HepG2 (cell line): ENCODE results near the gene ANO1. TPM values are rescaled to one million over a fixed set of nuclear protein-coding genes. Genes with fewer than 3 reads are reported as not detected.
A peak's percentile ranks its signal among the peaks of the same experiment; 100 is the strongest.

Experiments
- ATF7 ChIP-seq, 2 experiments: fragments of 450-650 bp in 1 of 2; sonication (generic) in 1 of 2; formaldehyde crosslinking in 1 of 2; IDR thresholded peaks; 2 replicates each; pipeline versions ENCODE4 v1.4.0 to v1.6.1; 2016 to 2020; ENCODE audit warnings: antibody characterized with exemption in 1 of 2, mild to moderate bottlenecking in 1 of 2, missing genetic modification reagents in 1 of 2
- CAMTA2 ChIP-seq: sonication (generic); formaldehyde crosslinking; IDR thresholded peaks from 2 replicates; pipeline ENCODE4 v1.4.0; 2020; ENCODE audit warnings: mild to moderate bottlenecking, missing genetic modification reagents, borderline replicate concordance
- ELF1 ChIP-seq: sonication (generic); formaldehyde crosslinking; IDR thresholded peaks from 2 replicates; pipeline ENCODE4 v1.4.0; 2020; ENCODE audit warnings: missing genetic modification reagents
- EP300 ChIP-seq, 3 experiments: sonication (generic) in 1 of 3; formaldehyde crosslinking in 1 of 3; IDR thresholded peaks; 2 replicates each; pipeline versions ENCODE4 v1.5.1 to v1.6.1; 2011 to 2020; ENCODE audit warnings: low read depth in 2 of 3, low read length in 2 of 3, borderline replicate concordance in 1 of 3, improper control_type of control experiment in 1 of 3, mild to moderate bottlenecking in 1 of 3, missing genetic modification reagents in 1 of 3, moderate library complexity in 1 of 3
- MEF2D ChIP-seq: sonication (generic); formaldehyde crosslinking; IDR thresholded peaks from 2 replicates; pipeline ENCODE4 v1.5.1; 2020; ENCODE audit warnings: mild to moderate bottlenecking, missing genetic modification reagents
- MTF1 ChIP-seq: sonication (generic); formaldehyde crosslinking; IDR thresholded peaks from 2 replicates; pipeline ENCODE4 v1.5.0; 2020; ENCODE audit warnings: missing genetic modification reagents
- PRDM15 ChIP-seq: sonication (generic); formaldehyde crosslinking; IDR thresholded peaks from 2 replicates; pipeline ENCODE4 v1.4.0; 2020; ENCODE audit warnings: missing genetic modification reagents
- TGIF2 ChIP-seq: IDR thresholded peaks from 2 replicates; pipeline ENCODE4 v1.6.1; 2016; ENCODE audit warnings: control low read depth, missing compliant biosample characterization
- TMF1 ChIP-seq: sonication (generic); formaldehyde crosslinking; IDR thresholded peaks from 2 replicates; pipeline ENCODE4 v1.8.1; 2022; ENCODE audit warnings: low read depth, missing genetic modification reagents
- WIZ ChIP-seq: sonication (generic); formaldehyde crosslinking; IDR thresholded peaks from 2 replicates; pipeline ENCODE4 v1.5.1; 2020; ENCODE audit warnings: mild to moderate bottlenecking, missing genetic modification reagents
- ZNF407 ChIP-seq: sonication (generic); formaldehyde crosslinking; IDR thresholded peaks from one replicate; pipeline ENCODE4 v1.5.1; 2020; ENCODE audit warnings: mild to moderate bottlenecking, missing genetic modification reagents; ENCODE audit errors: not compliant biosample characterization
- ZNF639 ChIP-seq: conservative IDR thresholded peaks from 2 replicates; pipeline ENCODE4 v1.6.1; 2018; ENCODE audit warnings: missing genetic modification reagents
- polyA plus RNA-seq, 8 experiments: library from polyadenylated mRNA; depleted of rRNA in 3 of 8; stranded (reverse) in 7 of 8; unstranded in 1 of 8; fragments of >200 nt; fragmentation: Illumina TruSeq in 4 of 8; extraction: Trizol in 4 of 8; gene quantifications; 2 replicates each; pipeline versions ENCODE4 v1.2.1 to v1.2.3, GENCODE V29; 2011 to 2016; ENCODE audit warnings: low read depth in 4 of 8, missing spikeins in 1 of 8, mixed read lengths in 1 of 8; ENCODE audit not compliant: insufficient read depth in 1 of 8
- total RNA-seq, 5 experiments: library from RNA; depleted of rRNA; stranded (reverse); fragments of >200 nt; fragmentation: Illumina TruSeq; extraction: Trizol; gene quantifications; 2 replicates each; pipeline ENCODE4 v1.2.3, GENCODE V29; 2016; ENCODE audit warnings: low read depth in 1 of 5
- TF ChIP-seq, protein P1 (sequence below): sonication (generic); formaldehyde crosslinking; IDR thresholded peaks from 2 replicates; pipeline ENCODE4 v1.4.0; 2020; ENCODE audit warnings: missing genetic modification reagents

ANO1 gene
- total and polyA plus RNA-seq, 2 of the 13 experiments (the other 11 are each of a cell fraction or from before 2014, with no cell fraction given), result not detected

DNA sequence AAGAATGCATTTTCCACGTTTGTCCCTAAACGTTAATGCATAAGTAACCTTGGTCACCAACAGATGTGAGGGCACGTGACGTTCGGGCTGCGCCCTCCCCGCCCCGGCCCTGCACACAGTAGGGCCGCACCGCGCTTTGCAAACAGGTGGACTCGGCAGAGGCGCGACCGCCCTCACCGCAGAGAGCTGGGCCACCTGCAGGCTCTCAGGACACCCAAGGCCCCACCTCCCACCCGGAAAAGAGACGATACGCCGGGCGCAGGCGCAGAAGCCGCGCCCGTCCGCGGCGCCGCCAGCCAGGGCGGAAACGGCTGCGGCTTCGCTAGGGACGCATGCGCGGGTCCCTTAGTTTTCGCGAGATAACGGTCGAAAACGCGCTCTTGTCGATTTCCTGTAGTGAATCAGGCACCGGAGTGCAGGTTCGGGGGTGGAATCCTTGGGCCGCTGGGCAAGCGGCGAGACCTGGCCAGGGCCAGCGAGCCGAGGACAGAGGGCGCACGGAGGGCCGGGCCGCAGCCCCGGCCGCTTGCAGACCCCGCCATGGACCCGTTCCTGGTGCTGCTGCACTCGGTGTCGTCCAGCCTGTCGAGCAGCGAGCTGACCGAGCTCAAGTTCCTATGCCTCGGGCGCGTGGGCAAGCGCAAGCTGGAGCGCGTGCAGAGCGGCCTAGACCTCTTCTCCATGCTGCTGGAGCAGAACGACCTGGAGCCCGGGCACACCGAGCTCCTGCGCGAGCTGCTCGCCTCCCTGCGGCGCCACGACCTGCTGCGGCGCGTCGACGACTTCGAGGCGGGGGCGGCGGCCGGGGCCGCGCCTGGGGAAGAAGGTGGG is 125.0 kb downstream of the ANO1 start, which contains the start of gene FADD (continued):
- TF ChIP-seq CAMTA2 (CRISPR knock-in tag), result peak; percentile 63; the same call in 1 of the 2 replicates
- TF ChIP-seq ZNF639, result 0 out of 2 replicates have a peak, but pooled peaks have one; percentile 16
- TF ChIP-seq PRDM15 (CRISPR knock-in tag), result 0 out of 2 replicates have a peak, but pooled peaks have one; percentile 15
- no peak for TF ChIP-seq ZNF407 (CRISPR knock-in tag)
- TF ChIP-seq, protein P1, sequence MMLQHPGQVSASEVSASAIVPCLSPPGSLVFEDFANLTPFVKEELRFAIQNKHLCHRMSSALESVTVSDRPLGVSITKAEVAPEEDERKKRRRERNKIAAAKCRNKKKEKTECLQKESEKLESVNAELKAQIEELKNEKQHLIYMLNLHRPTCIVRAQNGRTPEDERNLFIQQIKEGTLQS, result no peak; the same call in 1 of the 2 replicates
- TF ChIP-seq EP300 (IDR thresholded peaks at IDR 0.05; ENCODE audit: low read depth in 2 of 2, low read length in 2 of 2), result no peak
- TF ChIP-seq EP300 (CRISPR knock-in tag; IDR thresholded peaks at IDR 0.05; ENCODE audit: borderline replicate concordance), result peak; percentile 17; the same call in 1 of the 2 replicates
- TF ChIP-seq ATF7 (IDR thresholded peaks at IDR 0.05), result no peak
- no peak for TF ChIP-seq ATF7 (CRISPR knock-in tag; IDR thresholded peaks at IDR 0.05)
- TF ChIP-seq WIZ (CRISPR knock-in tag), result peak; percentile 56; the same call in 1 of the 2 replicates
- TF ChIP-seq MTF1 (CRISPR knock-in tag), result no peak
- 0 out of 2 replicates have a peak, but pooled peaks have one; percentile 21 for TF ChIP-seq MEF2D (CRISPR knock-in tag)
- TF ChIP-seq TGIF2 (CRISPR knock-in tag), result peak; percentile 74; the same call in 1 of the 2 replicates
- 0 out of 2 replicates have a peak, but pooled peaks have one; percentile 57 for TF ChIP-seq TMF1 (CRISPR knock-in tag)
- TF ChIP-seq ELF1 (CRISPR knock-in tag), result peak; percentile 93
